ENCODE results near the gene OR5B17. TPM values are rescaled to one million over a fixed set of nuclear protein-coding genes. Genes with fewer than 3 reads are reported as not detected.

OR5B17 gene
- total and polyA plus RNA-seq, 2 of the 8 experiments (the other 6 are each of a cell fraction or from before 2014, with no cell fraction given): not detected

DNA sequence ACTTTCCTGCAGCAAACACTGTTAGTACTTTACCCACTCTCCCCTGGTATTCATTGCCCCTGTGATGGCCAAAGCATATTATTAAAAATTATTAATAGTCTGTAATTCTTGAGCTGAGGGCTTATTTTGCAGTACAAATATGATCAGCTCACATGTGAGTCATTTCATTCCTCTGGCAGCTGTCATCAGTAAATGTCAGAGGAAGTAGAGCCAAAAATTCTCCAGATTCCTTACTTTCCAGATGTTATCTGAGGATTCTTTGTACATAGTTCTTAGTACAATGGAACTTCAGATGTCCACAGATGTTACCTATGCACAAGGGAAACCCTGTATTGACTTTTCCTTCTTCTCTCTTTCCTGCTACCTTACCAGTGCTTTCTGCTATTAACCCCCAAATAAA, 35.3 kb upstream of the OR5B17 start:
- Histone ChIP-seq H3K27ac (ENCODE audit: low read depth, low read length) (no peak overlapping the region), H3K36me3 (ENCODE audit: control insufficient read depth in 2 of 4, insufficient read depth in 4 of 4, low read length in 3 of 4) (no peaks in the 10 kb centered on the region), H3K4ac (replicated peaks; ENCODE audit: insufficient read length, low read depth, low read length) (no peak overlapping the region), H3K4me2 (ENCODE audit: insufficient read depth in 1 of 2, low read depth in 2 of 2, low read length in 2 of 2) (no peak overlapping the region), H4K91ac (replicated peaks; ENCODE audit: insufficient read length, low read length) (no peak overlapping the region), H3K9ac (replicated peaks in 1 of 4; ENCODE audit: extremely low read depth in 1 of 4, low read depth in 3 of 4, low read length in 3 of 4) (no peak overlapping the region), H3K79me1 (ENCODE audit: low read depth, low read length) (no peaks in the 10 kb centered on the region), H3K23ac (ENCODE audit: insufficient read length) (no peak overlapping the region), H3K23me2 (ENCODE audit: low read depth, low read length) (no peaks in the 10 kb centered on the region), H2BK15ac (ENCODE audit: low read length) (no peak overlapping the region), H2AFZ (ENCODE audit: low read length) (no peak overlapping the region), H2BK20ac (ENCODE audit: low read length) (no peak overlapping the region), H3K56ac (replicated peaks; ENCODE audit: insufficient read length, low read depth, low read length) (no peak overlapping the region), H3K18ac (ENCODE audit: extremely low read depth, low read length) (no peak overlapping the region), H4K20me1 (replicated peaks in 1 of 2; ENCODE audit: control insufficient read depth in 1 of 2, insufficient read depth in 2 of 2, low read length in 2 of 2) (no peaks in the 10 kb centered on the region), H2BK120ac (replicated peaks; ENCODE audit: low read depth, low read length) (no peak overlapping the region), H3K14ac (ENCODE audit: insufficient read length) (no peak overlapping the region), H2AK5ac (ENCODE audit: low read depth, low read length) (no peak overlapping the region), H3K79me2 (ENCODE audit: control insufficient read depth in 1 of 2, insufficient read depth in 2 of 2, low read length in 2 of 2) (no peaks in the 10 kb centered on the region), H3K9me3 (ENCODE audit: insufficient read depth in 2 of 2, low read depth in 1 of 2, low read length in 1 of 2) (peaks cover 10 to 22% of the 10 kb centered on the region in 2 experiments), H3K4me3 (ENCODE audit: extremely low read depth in 1 of 4, insufficient read depth in 2 of 4, low read depth in 3 of 4, low read length in 4 of 4) (no peak overlapping the region), H4K8ac (ENCODE audit: extremely low read depth, insufficient read depth, low read length) (no peak overlapping the region), H4K5ac (ENCODE audit: insufficient read length, low read depth, low read length) (no peak overlapping the region), H2BK5ac (ENCODE audit: low read depth, low read length) (no peak overlapping the region), H3K27me3 (replicated peaks in 1 of 4; ENCODE audit: control insufficient read depth in 3 of 4, extremely low read depth in 1 of 4, insufficient read depth in 3 of 4, low read length in 3 of 4) (no peaks in the 10 kb centered on the region), H2BK12ac (ENCODE audit: low read depth, low read length) (no peak overlapping the region), H3K4me1 (replicated peaks in 1 of 4; ENCODE audit: control insufficient read depth in 3 of 4, insufficient read depth in 4 of 4, low read length in 3 of 4) (no peaks in the 10 kb centered on the region)
- POLR2A ChIA-PET (ENCODE audit: partially characterized antibody): no interaction called here
- CTCF ChIA-PET (ENCODE audit: partially characterized antibody): no interaction called here
- DNase-seq (ENCODE audit: low read depth in 1 of 2, low spot score in 2 of 2) (no peak), FAIRE-seq (no peak)
- no peak for TF ChIP-seq CHD2 (IDR thresholded peaks at IDR 0.05; ENCODE audit: low read length)
- no peak for TF ChIP-seq SRF (IDR thresholded peaks at IDR 0.05; ENCODE audit: low read depth, low read length)
- no peak for TF ChIP-seq RFX5 (IDR thresholded peaks at IDR 0.05; ENCODE audit: borderline replicate concordance, low read depth, low read length)
- no peak for TF ChIP-seq TAF1 (IDR thresholded peaks at IDR 0.05; ENCODE audit: low read depth, low read length)
- TF ChIP-seq, protein P1, sequence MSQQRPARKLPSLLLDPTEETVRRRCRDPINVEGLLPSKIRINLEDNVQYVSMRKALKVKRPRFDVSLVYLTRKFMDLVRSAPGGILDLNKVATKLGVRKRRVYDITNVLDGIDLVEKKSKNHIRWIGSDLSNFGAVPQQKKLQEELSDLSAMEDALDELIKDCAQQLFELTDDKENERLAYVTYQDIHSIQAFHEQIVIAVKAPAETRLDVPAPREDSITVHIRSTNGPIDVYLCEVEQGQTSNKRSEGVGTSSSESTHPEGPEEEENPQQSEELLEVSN (IDR thresholded peaks at IDR 0.05): no peak
- no peak for TF ChIP-seq NANOG (IDR thresholded peaks at IDR 0.05; ENCODE audit: insufficient read depth, low read depth, low read length, poor library complexity, severe bottlenecking)
- TF ChIP-seq HDAC6 (IDR thresholded peaks at IDR 0.05; ENCODE audit: low read depth, low read length): no peak
- TF ChIP-seq MAFK (IDR thresholded peaks at IDR 0.05; ENCODE audit: low read depth, low read length): no peak
- TF ChIP-seq CEBPB (IDR thresholded peaks at IDR 0.05; ENCODE audit: low read depth, low read length): no peak
- TF ChIP-seq, protein P2, sequence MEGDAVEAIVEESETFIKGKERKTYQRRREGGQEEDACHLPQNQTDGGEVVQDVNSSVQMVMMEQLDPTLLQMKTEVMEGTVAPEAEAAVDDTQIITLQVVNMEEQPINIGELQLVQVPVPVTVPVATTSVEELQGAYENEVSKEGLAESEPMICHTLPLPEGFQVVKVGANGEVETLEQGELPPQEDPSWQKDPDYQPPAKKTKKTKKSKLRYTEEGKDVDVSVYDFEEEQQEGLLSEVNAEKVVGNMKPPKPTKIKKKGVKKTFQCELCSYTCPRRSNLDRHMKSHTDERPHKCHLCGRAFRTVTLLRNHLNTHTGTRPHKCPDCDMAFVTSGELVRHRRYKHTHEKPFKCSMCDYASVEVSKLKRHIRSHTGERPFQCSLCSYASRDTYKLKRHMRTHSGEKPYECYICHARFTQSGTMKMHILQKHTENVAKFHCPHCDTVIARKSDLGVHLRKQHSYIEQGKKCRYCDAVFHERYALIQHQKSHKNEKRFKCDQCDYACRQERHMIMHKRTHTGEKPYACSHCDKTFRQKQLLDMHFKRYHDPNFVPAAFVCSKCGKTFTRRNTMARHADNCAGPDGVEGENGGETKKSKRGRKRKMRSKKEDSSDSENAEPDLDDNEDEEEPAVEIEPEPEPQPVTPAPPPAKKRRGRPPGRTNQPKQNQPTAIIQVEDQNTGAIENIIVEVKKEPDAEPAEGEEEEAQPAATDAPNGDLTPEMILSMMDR (IDR thresholded peaks at IDR 0.05; ENCODE audit: control extremely low read depth in 1 of 3, insufficient read depth in 1 of 3, low read depth in 1 of 3, low read length in 3 of 3): no peak
- TF ChIP-seq ASH2L (IDR thresholded peaks at IDR 0.05; ENCODE audit: low read length): no peak
